NCI-H2171 treated with DMSO at 0.1 percent for 48 hours (cell line): Measurements from ENCODE around the gene CDK16.

Source experiments
- DNase-seq: peaks from one replicate; lab custom pipeline; 2025; lab: John Stamatoyannopoulos, UW

CDK16 gene

GRCh38 chrX:47228550-47229270 is 10.2 kb downstream of the CDK16 start:
- no peak for DNase-seq

GRCh38 chrX:47229427-47229826 is 10.9 kb downstream of the CDK16 start:
- no peak for DNase-seq

GRCh38 chrX:47230136-47230868 is 11.8 kb downstream of the CDK16 start:
- no peak for DNase-seq

DNA sequence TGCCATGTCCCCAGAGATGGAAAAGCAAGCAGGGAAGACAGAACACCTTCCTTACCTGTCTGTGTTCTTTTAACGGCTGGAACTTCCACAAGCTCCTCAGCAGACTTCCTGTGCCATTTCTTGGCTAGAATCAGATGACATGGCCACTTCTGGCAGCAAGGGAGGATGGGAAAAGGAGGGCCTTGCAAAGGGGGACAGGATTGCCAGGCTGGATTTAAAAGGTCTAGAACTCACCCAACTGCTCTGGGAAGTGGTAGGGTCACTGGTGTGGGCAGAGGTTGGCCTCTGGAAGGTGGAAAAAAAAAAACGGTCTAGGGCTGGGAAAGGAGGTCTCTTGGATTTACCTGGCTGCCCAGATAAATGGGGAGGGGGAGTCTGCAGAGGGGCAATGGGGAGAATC is 12.7 kb downstream of the CDK16 start:
- no peak for DNase-seq

DNA sequence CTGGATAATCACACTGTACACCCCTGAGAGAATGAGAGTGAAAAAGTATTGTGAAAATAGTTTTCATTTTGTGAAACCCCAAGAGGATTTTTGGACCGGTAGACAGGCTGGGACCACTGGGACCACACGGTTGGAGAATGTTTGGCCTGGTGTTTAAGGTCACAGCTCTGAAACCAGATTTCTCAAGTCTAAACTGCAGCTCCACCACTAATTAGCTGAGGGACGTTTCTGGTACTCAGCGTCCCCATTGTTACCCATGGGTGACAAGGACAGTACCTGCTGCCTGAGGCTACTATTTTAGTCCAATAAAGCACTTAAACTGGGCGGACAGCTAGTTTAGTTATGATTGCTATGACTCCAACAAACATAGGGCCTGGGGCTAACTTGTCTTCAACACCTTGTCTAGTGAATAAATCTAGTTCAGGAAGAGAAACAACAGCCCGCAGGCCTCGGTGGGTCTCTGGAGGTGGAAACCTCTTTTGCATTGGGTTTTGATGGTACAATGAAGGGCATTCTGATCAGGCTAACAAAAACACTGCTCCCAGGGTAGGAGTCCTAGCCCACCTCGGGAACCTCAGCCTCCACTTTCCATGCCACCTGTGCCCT is 13.8 kb downstream of the CDK16 start:
- DNase-seq: no peak

DNA sequence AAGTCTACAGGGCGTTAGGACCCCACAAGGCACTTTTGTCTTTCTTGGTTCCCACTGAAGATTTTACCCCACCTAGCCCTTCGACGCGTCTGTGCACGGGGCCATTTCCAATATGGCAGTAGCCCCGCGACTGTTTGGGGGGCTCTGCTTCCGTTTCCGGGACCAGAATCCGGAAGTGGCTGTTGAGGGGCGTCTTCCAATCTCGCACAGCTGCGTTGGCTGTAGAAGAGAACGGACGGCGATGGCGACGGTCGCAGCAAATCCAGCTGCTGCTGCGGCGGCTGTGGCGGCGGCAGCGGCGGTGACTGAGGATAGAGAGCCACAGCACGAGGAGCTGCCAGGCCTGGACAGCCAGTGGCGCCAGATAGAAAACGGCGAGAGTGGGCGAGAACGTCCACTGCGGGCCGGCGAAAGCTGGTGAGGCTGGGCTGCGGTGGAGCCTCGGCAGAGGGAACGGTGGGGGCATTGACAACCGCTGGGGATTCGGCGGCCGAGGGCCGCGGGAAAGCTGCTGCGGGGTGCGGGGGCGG is 14.4 kb downstream of the CDK16 start, which contains the start of gene USP11:
Gene USP11, plus strand, starts transcription at position 207 of the 530 bp plus-strand sequence. Its CDS starts 35 bp downstream, at position 242.
- DNase-seq: peak; percentile 74

GRCh38 chrX:47233333-47234113 is 15.0 kb downstream of the CDK16 start:
- DNase-seq: peak; percentile 97

DNA sequence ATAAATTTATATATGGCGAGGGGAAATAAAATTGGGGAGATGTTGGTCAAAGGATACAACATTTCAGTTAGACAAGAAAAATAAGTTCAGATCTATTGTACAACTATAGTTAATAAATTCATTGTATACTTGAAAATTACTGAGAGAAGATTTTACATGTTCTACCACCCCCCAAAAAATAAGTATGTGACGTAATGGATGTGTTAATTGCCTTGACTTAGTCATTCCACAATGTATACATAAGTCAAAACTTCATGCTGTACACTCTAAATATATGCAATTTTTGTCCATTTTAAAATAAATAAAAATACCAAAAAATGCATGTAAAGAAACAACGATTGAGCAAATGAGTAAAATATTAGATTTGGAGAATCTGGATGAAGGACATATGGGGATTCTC is 16.1 kb downstream of the CDK16 start:
- DNase-seq: no peak

- no peak for DNase-seq
These were observed 17.2 kb downstream of the CDK16 start for GRCh38 chrX:47235691-47236103.

DNA sequence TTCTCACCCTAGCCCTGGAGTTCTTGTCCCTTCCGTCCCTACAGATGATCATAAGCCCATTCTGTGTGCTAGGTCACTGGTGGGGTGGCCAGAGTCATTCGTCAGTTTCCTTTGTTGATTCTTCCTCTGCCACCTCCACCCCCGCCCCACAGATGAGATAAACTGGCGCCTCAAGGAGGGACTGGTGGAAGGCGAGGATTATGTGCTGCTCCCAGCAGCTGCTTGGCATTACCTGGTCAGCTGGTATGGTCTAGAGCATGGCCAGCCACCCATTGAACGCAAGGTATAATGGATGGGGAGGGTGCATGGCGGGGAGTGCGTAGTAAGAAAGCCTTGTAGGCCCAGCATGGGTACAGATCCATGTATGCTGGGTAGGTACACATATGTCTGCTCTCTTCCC is 20.7 kb downstream of the CDK16 start:
- no peak for DNase-seq

DNA sequence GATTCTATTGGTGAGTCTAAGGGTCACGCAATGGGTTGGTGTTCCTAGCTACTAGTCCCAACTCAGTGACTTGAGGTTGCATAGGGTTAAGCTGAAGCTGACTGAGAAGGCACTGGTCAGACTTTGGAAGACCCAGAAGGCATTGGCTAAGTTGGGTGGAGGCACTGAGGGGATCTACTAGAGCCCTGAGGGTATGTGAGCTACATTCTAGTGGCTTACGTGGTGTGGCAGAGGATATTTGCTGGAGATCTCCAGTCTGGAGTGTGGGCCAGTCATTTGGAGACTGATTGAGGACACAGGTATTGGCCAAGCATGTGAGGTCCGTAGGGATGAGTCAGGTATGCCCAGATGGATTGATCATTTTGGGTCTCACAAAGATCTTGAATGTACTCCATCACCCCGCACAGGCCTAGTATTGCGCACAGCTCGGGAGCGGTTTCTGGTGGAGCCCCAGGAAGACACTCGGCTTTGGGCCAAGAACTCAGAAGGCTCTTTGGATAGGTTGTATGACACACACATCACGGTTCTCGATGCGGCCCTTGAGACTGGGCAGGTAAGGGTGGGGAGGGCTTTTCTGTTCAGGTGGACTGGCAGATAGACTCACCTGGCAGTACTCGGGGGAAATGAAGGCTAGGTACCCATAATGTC is 21.5 kb downstream of the CDK16 start:
- DNase-seq: no peak

DNA sequence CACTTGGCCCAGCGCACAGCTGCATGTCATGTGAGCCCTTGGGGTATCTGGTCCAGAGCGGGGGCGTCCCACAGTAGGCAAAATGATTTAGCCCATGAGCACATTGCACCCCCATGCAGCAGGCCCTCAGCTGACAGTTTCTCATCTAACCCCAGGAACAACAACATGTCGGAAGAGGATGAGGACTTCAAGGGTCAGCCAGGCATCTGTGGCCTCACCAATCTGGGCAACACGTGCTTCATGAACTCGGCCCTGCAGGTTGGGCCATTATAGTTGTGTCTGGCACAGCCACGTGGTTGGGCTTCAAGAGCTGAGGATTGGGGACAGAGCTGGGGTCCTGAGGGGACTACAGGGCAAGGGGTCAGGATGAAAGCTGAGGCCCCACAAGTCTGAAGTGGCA is 22.1 kb downstream of the CDK16 start:
- DNase-seq: no peak

DNA sequence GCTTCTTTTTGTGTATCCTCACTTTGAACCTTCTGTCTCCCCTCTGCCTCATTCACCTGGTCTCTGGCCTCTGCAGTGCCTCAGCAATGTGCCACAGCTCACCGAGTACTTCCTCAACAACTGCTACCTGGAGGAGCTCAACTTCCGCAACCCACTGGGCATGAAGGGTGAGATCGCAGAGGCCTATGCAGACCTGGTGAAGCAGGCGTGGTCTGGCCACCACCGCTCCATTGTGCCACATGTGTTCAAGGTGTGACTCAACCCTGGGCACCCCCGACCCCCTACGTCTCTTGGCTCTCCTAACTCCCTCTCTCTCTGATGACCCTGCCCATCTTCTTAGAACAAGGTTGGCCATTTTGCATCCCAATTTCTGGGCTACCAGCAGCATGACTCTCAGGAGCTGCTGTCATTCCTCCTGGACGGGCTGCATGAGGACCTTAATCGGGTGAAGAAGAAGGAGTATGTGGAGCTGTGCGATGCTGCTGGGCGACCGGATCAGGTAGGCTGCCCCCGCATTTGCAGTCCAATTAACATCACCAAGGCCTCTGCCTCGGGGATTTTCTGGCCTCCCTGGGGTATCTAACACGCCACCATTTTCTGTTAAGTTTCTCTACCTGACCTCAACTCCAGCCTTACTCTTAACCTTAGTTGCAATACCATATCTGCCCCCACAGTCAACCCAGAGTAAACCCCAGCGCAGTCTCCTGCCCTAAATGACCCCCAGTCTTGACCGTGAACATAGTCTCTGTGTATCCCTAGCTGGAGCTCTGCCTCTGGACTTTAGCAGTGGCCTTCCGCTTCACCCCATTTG is 22.9 kb downstream of the CDK16 start:
- no peak for DNase-seq

- no peak for DNase-seq
These were observed 23.8 kb downstream of the CDK16 start for GRCh38 chrX:47242321-47242720.

DNA sequence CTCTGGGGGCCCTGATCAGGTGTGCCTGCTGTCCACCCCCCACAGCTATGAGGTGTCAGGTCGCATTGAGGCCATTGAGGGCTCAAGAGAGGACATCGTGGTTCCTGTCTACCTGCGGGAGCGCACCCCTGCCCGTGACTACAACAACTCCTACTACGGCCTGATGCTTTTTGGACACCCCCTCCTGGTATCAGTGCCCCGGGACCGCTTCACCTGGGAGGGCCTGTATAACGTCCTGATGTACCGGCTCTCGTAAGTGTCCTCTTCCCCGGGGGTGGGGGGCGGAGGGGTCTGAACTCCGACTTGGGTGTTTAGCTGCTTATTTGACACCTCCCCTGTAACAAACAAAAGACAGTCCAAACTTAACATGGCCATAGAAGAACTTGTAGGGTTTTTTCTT is 24.9 kb downstream of the CDK16 start:
- no peak for DNase-seq

DNA sequence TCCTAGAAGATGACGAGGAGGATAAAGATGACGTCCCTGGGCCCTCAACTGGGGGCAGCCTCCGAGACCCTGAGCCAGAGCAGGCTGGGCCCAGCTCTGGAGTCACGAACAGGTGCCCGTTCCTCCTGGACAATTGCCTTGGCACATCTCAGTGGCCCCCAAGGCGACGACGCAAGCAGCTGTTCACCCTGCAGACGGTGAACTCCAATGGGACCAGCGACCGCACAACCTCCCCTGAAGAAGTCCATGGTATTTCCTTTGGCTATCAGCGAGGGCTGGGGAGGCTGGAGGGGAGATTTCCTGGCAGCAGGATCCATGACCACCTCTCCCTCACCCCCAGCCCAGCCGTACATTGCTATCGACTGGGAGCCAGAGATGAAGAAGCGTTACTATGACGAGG is 26.2 kb downstream of the CDK16 start:
- DNase-seq: no peak

GRCh38 chrX:47245156-47245555 is 26.7 kb downstream of the CDK16 start:
- peak; percentile 15 for DNase-seq

DNA sequence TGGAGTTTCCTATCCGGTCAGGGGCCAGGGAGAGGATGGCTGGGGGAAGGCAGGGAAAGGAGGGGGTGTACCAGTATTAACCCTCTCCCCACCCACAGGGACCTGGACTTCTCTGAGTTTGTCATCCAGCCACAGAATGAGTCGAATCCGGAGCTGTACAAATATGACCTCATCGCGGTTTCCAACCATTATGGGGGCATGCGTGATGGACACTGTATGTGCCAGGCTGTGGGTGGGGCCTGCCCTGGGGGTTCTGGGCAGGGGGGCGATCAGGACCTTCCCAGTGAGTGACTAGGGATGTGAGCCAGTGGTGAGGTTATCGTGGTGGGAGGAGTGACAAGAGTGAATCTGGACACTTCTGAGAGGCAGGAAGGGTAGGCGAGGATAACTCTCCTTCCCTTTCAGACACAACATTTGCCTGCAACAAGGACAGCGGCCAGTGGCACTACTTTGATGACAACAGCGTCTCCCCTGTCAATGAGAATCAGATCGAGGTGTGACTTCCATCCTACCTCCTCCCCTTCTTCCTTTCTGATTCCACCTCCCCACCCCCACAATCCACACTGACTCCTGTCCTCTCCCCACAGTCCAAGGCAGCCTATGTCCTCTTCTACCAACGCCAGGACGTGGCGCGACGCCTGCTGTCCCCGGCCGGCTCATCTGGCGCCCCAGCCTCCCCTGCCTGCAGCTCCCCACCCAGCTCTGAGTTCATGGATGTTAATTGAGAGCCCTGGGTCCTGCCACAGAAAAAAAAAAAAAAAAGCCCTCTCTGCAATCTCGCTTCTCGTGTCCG is 28.9 kb downstream of the CDK16 start:
- DNase-seq: no peak

DNA sequence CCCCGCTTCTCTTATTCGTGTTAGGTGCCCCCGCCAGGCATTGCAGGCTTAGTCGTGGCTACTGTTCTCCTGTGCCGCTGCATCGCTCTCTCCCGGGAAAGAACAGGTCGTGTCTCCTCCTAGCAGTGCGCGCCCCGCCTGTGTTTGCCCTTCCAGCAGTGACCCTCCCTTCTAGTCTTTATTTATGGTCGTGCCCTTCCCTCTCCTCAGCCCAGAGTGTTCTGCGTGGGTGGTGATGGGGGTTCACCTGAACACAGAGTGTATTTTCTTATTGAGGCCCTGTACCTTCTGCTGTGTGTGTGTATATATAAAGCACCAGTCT is 29.5 kb downstream of the CDK16 start:
- no peak for DNase-seq

DNA sequence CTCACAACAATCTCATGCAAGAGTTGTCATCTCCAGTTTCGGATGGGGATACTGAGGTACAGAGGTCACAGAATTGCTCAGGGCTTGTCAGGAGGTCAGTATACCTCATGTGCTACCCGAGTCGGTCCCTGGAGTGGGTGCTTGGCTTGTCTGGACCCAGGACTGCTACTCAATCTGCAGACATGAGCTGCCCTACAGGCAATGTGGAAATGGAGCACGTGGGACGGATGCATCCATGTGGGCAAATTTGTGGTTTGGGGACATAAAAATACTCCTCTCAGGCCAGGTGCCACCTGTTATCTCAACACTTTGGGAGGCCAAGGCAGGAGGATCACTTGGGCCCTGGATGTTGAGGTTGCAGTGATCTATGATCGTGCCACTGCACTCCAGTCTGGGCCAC is 30.1 kb downstream of the CDK16 start:
- no peak for DNase-seq
